ENCODE measurements around the gene LMNTD2. TPM values are rescaled to one million over a fixed set of nuclear protein-coding genes. Genes with fewer than 3 reads are reported as not detected.

Gene LMNTD2
- total RNA-seq, 2 experiments from 2014 or later: 0.34 to 0.81 TPM

DNA sequence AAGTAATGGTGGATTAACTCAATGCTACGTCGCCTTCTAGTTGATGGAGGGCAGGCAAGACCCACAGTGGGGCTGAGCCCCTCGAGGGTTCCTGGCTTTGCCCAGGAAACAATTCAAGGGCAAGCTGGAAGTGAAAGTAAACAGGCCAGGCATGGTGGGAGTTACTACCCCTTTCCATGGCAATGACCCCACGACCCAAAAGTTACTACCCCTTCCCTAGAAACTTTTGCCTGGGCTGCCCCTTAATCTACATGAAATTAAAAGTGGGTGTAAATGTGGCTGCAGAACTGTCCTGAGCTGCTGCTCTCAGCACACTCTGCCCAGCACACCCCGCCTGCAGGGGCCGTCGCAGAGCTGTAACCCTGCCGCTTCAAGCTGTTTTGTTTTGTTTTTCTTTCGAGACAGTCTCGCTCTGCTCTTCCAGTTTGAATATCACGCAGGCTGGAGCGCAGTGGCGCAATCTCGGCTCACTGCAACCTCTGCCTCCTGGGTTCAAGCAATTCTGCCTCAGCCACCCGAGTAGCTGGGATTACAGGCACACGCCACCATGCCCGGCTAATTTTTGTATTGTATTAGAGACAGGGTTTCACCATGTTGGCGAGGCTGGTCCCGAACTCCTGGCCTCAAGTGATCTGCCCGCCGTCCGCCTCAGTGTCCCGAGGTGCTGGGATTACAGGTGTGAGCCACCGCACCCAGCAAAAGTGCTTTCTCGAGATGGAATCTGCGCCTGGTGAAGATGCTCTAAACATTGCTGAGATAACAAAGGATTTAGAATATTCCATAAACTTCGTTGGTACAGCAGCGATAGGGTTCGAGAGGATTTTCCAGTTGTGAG lies 47.6 kb downstream of the LMNTD2 start:
- H3K27ac Mint-ChIP-seq: no peak overlapping the region
- no peaks in the 10 kb centered on the region for H3K27me3 Mint-ChIP-seq (ENCODE audit: low read depth)
- peaks cover 29% of the 10 kb centered on the region for H3K36me3 Mint-ChIP-seq (ENCODE audit: low read depth)
- ChIA-PET CTCF (no interaction called here), POLR2A (no interaction called here)
- no peak for ATAC-seq
- no peak overlapping the region for H3K4me3 Mint-ChIP-seq
- peaks cover 9% of the 10 kb centered on the region for H3K4me1 Mint-ChIP-seq (ENCODE audit: low read depth)
- peaks cover 8% of the 10 kb centered on the region for H3K9me3 Mint-ChIP-seq (ENCODE audit: insufficient read depth)
- DNase-seq: no peak

DNA sequence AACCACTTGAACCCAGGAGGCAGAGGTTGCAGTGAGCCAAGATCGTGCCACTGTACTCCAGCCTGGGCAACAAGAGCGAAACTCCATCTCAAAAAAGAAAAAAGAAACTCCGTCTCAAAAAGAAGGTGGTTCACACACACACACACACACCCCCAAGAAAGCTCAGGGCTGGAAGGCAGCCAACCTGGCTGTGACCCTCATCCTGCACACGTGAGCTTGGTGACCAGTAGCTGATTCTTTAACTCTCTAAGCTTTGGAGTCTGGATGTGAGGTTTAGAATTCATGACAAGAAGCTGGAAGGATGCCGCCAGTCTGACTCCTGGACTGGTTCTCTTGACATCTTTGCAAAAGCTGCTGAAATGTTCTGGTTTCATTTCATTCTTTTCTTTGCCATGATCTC lies 51.6 kb downstream of the LMNTD2 start:
- no peak for DNase-seq
- H3K27ac Mint-ChIP-seq: no peak overlapping the region
- peaks cover 23% of the 10 kb centered on the region for H3K36me3 Mint-ChIP-seq (ENCODE audit: low read depth)
- ChIA-PET POLR2A (interaction anchor here (0.7 kb wide), 1 partner anchor 122 kb away, joined by 4 read pairs; no protein-coding TSS in a partner anchor), CTCF (interaction anchor here (1.4 to 3.6 kb wide), 2 partner anchors 9 to 10 kb away, joined by 5 to 16 read pairs; no protein-coding TSS in a partner anchor)
- no peak for ATAC-seq
- H3K9me3 Mint-ChIP-seq (ENCODE audit: insufficient read depth): no peaks in the 10 kb centered on the region
- H3K4me3 Mint-ChIP-seq: peak overlapping the region; percentile 25
- H3K4me1 Mint-ChIP-seq (ENCODE audit: low read depth): peaks cover 25% of the 10 kb centered on the region
- H3K27me3 Mint-ChIP-seq (ENCODE audit: low read depth): no peaks in the 10 kb centered on the region

DNA sequence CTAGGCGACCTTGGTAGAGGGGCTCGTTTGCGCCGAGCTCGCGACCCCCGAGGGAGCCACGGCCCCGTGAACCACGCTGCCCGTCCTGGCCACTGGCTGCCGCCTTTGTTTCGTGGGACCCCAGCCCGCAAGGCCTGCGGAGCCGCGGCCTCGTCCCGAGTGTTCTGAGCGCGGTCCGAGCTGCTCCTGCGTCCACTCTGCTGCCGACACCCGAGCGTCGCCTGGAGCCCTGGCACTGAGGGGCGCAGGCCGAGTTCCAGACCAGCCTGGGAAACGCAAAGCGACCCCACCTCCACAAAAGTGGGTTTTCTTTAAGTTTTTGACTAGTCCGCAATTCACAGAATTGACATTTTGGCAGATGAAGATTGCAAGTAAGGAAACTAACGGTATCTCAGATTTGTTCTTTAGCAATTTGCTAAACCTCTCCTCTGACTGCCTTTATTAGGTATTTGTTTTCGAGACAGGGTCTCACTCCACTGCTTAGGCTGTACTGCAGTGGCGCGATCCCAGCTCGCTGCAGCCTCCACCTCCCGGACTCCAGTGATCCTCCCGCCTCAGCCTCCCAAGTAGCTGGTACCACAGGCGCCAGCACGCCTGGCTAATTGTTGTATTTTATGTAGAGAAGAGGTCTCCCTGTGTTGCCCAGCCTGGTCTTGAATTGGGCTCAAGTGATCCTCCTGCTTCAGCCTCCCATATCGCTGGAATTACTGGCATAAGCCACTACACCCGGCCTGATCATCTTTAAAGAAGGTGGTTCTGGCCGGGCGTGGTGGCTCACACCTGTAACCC lies 52.6 kb downstream of the LMNTD2 start:
- H3K27ac Mint-ChIP-seq: peak overlapping the region; percentile 63
- H3K4me1 Mint-ChIP-seq (ENCODE audit: low read depth): peaks cover 31% of the 10 kb centered on the region
- CTCF ChIA-PET: interaction anchor here (3.6 to 3.7 kb wide), 2 partner anchors 11 to 58 kb away, joined by 15 to 16 read pairs; partner anchors contain the start of gene PTDSS2
- H3K4me3 Mint-ChIP-seq: peak overlapping the region; percentile 96
- ATAC-seq (no peak), DNase-seq (no peak)
- no peaks in the 10 kb centered on the region for H3K27me3 Mint-ChIP-seq (ENCODE audit: low read depth)
- H3K36me3 Mint-ChIP-seq (ENCODE audit: low read depth): peaks cover 20% of the 10 kb centered on the region
- no peaks in the 10 kb centered on the region for H3K9me3 Mint-ChIP-seq (ENCODE audit: insufficient read depth)
- POLR2A ChIA-PET: no interaction called here

DNA sequence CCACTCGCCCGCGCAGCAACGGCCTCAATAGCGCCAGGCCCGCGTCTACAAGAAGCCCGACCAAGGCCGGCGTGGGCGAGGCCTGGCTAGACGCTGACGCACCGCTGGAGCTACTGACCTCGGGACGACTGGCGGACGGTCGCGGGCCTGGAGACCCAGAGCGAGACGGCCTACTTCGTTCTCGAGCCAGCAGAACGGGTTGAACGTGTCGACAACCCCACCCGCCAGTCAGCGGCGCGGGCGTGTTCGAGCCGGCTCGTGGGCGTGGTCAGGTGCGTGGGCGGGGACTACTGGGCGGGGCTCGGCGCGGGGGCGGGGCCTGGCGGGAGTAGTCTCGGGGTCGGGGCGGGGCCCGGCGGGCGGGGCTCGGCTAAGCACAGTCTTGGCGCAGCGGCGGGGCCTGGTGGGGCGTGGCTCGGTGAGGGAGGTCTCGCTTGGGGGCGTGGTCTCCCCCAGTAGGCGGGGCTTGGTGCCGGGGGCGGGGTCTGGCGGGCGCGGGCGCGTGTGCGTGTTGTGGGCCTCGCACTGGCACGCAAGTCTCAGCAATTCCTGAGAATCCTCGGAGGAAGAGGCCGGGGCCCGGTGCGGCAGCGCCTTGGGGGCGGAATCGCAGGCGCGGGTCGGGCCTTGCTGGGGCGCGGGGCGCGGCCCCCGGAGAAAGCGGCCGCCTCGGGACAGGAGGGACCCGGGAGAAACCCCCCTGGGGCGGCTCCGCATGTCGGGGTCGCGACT lies 53.4 kb downstream of the LMNTD2 start, which contains the start of gene RNH1:
TSS of gene RNH1 (minus strand) at position 248 of the 732 bp plus-strand sequence. CDS start 5,080 bp downstream, outside the sequence.
- Mint-ChIP-seq H3K27me3 (ENCODE audit: low read depth) (no peaks in the 10 kb centered on the region), H3K9me3 (ENCODE audit: insufficient read depth) (no peaks in the 10 kb centered on the region), H3K4me3 (peak within 1 kb of the TSS; percentile 96), H3K36me3 (ENCODE audit: low read depth) (peaks cover 20% of the 10 kb centered on the region), H3K4me1 (ENCODE audit: low read depth) (peaks cover 31% of the 10 kb centered on the region), H3K27ac (peak within 1 kb of the TSS; percentile 99)
- CTCF ChIA-PET: interaction anchor here (3.6 to 3.8 kb wide), 3 partner anchors 11 to 57 kb away, joined by 15 to 24 read pairs (median 16); partner anchors contain the start of gene PTDSS2
- DNase-seq: peak; percentile 99
- ATAC-seq: peak; percentile 81
- POLR2A ChIA-PET: interaction anchor here (0.7 to 1.6 kb wide), 13 partner anchors 9 to 240 kb away, joined by 3 to 8 read pairs (median 4); partner anchors contain the start of genes HRAS, PTDSS2, SIGIRR and TMEM80

DNA sequence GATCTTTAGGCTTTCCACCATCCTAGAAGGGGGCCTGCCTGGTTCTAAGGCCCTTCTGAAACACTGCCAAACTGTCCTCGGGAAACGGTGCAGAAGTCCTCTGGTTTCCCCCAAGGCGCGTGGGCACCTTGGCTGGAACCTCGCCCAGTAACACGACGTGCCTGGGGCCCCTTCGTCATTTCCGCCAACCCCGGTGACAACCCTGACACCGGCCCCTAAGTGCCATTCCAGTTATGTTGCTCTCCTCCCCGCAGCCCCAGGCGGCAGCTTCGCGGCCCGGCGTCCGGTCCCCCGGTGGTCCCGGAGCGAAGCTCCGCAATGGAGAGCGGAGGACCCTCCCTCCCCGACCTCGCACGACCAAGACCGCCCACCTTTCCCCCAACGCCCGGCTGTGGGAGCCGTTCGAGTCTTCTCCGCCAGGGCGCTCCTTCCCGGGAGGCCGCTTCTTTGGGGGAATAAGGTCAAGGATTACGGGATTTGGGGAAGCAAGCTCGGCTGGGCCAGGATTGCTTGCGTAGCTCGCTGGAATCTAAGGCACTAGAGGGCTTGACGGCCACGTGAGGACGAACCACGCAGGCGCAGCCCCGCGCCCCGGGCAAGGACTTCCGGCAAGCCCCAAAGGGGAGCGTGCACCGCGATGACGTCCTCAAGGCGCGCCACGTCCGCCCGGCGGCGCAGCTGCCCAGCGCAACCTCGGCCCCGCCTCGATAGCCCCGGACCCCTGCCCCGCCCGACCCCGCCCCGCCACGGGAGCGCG lies 54.1 kb downstream of the LMNTD2 start:
- peak overlapping the region; percentile 99 for H3K27ac Mint-ChIP-seq
- peak; percentile 98 for DNase-seq
- H3K9me3 Mint-ChIP-seq (ENCODE audit: insufficient read depth): no peaks in the 10 kb centered on the region
- ChIA-PET CTCF (interaction anchor here (3.7 to 3.8 kb wide), 2 partner anchors 12 to 56 kb away, joined by 15 to 24 read pairs; partner anchors contain the start of gene PTDSS2), POLR2A (interaction anchor here (0.6 to 1.6 kb wide), 14 partner anchors 9 to 239 kb away, joined by 3 to 8 read pairs (median 4); partner anchors contain the start of genes HRAS, PTDSS2, SIGIRR and TMEM80)
- peak; percentile 81 for ATAC-seq
- H3K27me3 Mint-ChIP-seq (ENCODE audit: low read depth): no peaks in the 10 kb centered on the region
- peaks cover 29% of the 10 kb centered on the region for H3K4me1 Mint-ChIP-seq (ENCODE audit: low read depth)
- peak overlapping the region; percentile 96 for H3K4me3 Mint-ChIP-seq
- peaks cover 20% of the 10 kb centered on the region for H3K36me3 Mint-ChIP-seq (ENCODE audit: low read depth)

DNA sequence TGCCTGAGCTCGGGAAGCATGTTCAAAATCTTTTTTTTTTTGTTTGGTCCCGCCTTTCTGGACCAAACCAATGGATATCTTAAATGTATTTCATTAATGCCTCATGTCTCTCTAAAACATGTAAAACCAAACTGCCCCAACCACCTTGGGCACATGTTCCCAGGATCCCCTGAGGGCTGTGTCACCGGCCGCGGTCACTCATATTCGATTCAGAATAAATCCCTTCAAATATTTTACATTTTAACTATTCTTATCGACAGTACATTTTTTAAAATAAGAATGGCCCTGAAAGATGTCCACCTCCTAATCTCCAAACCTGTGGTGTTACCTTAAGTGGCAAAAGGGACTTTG lies 55.6 kb downstream of the LMNTD2 start:
- peak overlapping the region; percentile 96 for H3K4me3 Mint-ChIP-seq
- CTCF ChIA-PET: interaction anchor here (0.7 to 3.8 kb wide), 3 partner anchors 14 to 55 kb away, joined by 3 to 24 read pairs (median 15); partner anchors contain the start of gene PTDSS2
- no peak for ATAC-seq
- no peaks in the 10 kb centered on the region for H3K27me3 Mint-ChIP-seq (ENCODE audit: low read depth)
- no peak for DNase-seq
- H3K27ac Mint-ChIP-seq: peak overlapping the region; percentile 74
- H3K9me3 Mint-ChIP-seq (ENCODE audit: insufficient read depth): no peaks in the 10 kb centered on the region
- peaks cover 29% of the 10 kb centered on the region for H3K4me1 Mint-ChIP-seq (ENCODE audit: low read depth)
- H3K36me3 Mint-ChIP-seq (ENCODE audit: low read depth): peaks cover 25% of the 10 kb centered on the region
- POLR2A ChIA-PET: no interaction called here

Small RNAs within 50 kb of the gene (microRNA-seq; reads per million reads assigned to microRNA genes)
- gene MIR210: 1,989 reads per million, percentile 86 among the genes with 10 or more reads in this experiment

Other genes with a start within 250 kb of the LMNTD2 start
- gene IFITM1, start 246.7 kb downstream of the LMNTD2 start, total RNA-seq: 1,000 to 10,000 TPM; 1,265 to 1,278 TPM
- 100 to 1,000 TPM; 174 to 182 TPM for gene IFITM3, start 239.9 kb downstream of the LMNTD2 start, total RNA-seq
- gene B4GALNT4, start 191.2 kb downstream of the LMNTD2 start, total RNA-seq: under 1 TPM; 0.26 to 0.52 TPM
- gene PKP3, start 166.5 kb downstream of the LMNTD2 start, total RNA-seq: under 1 TPM in 1 of 2 experiments, not detected in 1; 0.13 TPM
- 100 to 1,000 TPM; 160 to 168 TPM for gene SIGIRR, start 145.7 kb downstream of the LMNTD2 start, total RNA-seq
- 10 to 100 TPM; 72.6 to 78.9 TPM for gene ANO9, start 118.7 kb downstream of the LMNTD2 start, total RNA-seq
- gene PTDSS2, start 110.5 kb downstream of the LMNTD2 start, total RNA-seq: 10 to 100 TPM; 24.6 to 26.1 TPM
- 100 to 1,000 TPM; 104 to 105 TPM for gene RNH1, start 53.5 kb downstream of the LMNTD2 start, total RNA-seq
- 10 to 100 TPM; 58.7 to 68.9 TPM for gene HRAS, start 25.2 kb downstream of the LMNTD2 start, total RNA-seq
- 1 to 10 TPM; 1.9 to 2.2 TPM for gene LRRC56, start 23.2 kb downstream of the LMNTD2 start, total RNA-seq
- 10 to 100 TPM; 32.2 to 36.1 TPM for gene RASSF7, start 232 bp upstream of the LMNTD2 start, total RNA-seq
- 10 to 100 TPM; 53.7 to 58.1 TPM for gene PHRF1, start 15.7 kb upstream of the LMNTD2 start, total RNA-seq
- 100 to 1,000 TPM; 120 to 136 TPM for gene IRF7, start 55.2 kb upstream of the LMNTD2 start, total RNA-seq
- not detected for gene CDHR5, start 64.2 kb upstream of the LMNTD2 start, total RNA-seq
- not detected for gene SCT, start 66.4 kb upstream of the LMNTD2 start, total RNA-seq
- under 1 TPM; 0.42 to 0.76 TPM for gene DRD4, start 76.5 kb upstream of the LMNTD2 start, total RNA-seq
- gene DEAF1, start 134.5 kb upstream of the LMNTD2 start, total RNA-seq: 10 to 100 TPM; 34.1 to 36.7 TPM
- 10 to 100 TPM; 27.1 to 29.8 TPM for gene TMEM80, start 135.1 kb upstream of the LMNTD2 start, total RNA-seq
- 10 to 100 TPM; 13.9 to 15.0 TPM for gene EPS8L2, start 145.5 kb upstream of the LMNTD2 start, total RNA-seq
- gene TALDO1, start 186.7 kb upstream of the LMNTD2 start, total RNA-seq: 100 to 1,000 TPM; 278 to 289 TPM
- 10 to 100 TPM; 52.1 to 63.2 TPM for gene GATD1, start 216.7 kb upstream of the LMNTD2 start, total RNA-seq
- 1 to 10 TPM in 1 of 2 experiments, under 1 TPM in 1; 0.61 to 1.9 TPM for gene CEND1, start 229.4 kb upstream of the LMNTD2 start, total RNA-seq
- 10 to 100 TPM; 51.2 to 56.4 TPM for gene SLC25A22, start 237.5 kb upstream of the LMNTD2 start, total RNA-seq
- gene PIDD1, start 244.5 kb upstream of the LMNTD2 start, total RNA-seq: 10 to 100 TPM; 59.3 to 60.5 TPM
- gene RPLP2, start 249.2 kb upstream of the LMNTD2 start, total RNA-seq: 1,000 to 10,000 TPM; 2,268 to 2,338 TPM